DMS79 (cell line): Measurements from ENCODE around the gene BLOC1S6.
A peak's percentile ranks its signal among the peaks of the same experiment; 100 is the strongest.

Source experiments
- DNase-seq: peaks from one replicate; lab custom pipeline; 2025; lab: John Stamatoyannopoulos, UW

BLOC1S6 gene

DNA sequence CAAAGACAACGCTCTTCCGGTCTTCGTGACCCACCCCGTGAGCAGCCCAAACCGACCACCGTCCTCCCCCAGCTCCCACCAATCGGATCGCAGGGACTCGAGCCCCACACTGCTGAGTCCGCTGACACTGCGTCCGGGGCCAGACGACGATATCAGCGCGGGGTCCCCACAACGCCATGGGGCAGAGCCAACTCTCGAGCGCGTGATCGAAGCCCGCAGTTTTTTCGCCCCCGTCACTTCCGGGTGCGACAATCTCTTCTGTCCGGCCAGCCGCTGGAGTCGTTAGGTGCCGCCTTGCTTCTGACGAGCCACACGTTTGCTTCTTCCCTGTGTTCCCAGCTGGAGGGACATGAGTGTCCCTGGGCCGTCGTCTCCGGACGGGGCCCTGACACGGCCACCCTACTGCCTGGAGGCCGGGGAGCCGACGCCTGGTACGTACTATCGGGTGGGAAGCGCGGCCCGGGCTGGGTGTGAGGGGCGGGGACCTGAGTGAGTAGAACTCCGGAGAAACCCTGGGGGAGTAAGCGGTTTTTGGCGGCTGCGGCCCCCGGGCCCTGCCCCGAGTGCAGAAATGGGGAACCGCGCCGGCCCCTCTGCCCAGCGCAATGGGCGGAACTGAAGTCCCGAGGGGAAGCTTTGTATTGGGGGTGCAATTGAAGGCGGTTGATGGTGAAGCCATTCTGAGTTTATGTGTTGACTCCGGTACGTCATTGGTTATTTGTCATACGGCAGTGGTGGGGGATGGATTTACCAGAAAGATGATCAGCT is at the start of gene BLOC1S6:
BLOC1S6 (plus strand) TSS at position 285 of the 768 bp plus-strand sequence; CDS start at position 350, 65 bp downstream.
- DNase-seq: peak; percentile 89

- DNase-seq: no peak
Measured at GRCh38 chr15:45539680-45540079, 47.5 kb upstream of the BLOC1S6 start.

GRCh38 chr15:45540531-45540930 is 46.6 kb upstream of the BLOC1S6 start:
- no peak for DNase-seq

DNA sequence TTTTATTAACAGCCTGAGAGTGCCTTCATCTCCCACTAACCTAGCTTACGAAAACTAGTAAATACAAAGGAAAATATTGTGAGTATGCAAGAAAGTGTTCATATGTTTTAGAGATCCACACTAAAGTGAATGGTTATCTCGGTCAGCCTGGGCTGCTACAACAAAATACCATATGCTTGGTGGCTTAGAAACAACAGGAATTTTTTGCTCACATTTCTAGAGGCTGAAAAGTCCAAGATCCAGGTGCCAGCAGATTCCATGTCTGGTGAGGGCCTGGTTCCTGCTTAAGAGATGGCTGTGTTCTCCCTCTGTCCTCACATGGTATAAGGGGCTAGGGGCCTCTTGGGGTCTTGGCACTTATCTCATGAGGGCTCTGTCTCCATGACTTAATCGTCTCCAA is 44.1 kb upstream of the BLOC1S6 start:
- DNase-seq: no peak

DNA sequence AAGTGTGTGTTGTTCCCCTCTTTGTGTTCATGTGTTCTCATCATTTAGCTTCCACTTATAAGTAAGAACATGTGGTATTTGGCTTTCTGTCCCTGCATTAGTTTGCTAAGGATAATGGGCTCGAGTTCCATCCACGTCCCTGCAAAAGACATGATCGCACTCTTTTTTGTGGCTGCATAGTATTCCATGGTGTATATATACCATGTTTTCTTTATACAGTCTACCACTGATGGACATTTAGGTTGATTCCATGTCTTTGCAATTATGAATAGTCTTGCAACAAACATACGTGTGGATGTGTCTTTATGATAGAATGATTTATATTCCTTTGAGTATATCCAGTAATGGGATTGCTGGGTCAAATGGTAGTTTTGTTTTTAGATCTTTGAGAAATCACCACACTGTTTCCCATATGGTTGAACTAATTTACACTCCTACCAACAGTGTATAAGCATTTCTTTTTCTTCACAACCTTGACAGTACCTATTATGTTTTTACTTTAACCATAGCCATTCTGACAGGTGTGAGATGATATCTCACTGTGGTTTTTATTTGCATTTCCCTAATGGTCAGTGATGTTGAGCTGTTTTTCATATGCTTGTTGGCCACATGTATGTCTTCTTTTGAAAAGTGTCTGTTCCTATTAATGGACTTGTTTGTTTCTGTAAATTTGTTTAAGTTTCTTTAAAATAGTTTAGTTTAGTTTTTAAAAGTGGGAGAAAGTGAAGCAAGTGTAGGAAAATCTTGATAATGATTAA is 42.7 kb upstream of the BLOC1S6 start:
- no peak for DNase-seq

GRCh38 chr15:45546789-45547188 is 40.4 kb upstream of the BLOC1S6 start:
- DNase-seq: no peak

DNA sequence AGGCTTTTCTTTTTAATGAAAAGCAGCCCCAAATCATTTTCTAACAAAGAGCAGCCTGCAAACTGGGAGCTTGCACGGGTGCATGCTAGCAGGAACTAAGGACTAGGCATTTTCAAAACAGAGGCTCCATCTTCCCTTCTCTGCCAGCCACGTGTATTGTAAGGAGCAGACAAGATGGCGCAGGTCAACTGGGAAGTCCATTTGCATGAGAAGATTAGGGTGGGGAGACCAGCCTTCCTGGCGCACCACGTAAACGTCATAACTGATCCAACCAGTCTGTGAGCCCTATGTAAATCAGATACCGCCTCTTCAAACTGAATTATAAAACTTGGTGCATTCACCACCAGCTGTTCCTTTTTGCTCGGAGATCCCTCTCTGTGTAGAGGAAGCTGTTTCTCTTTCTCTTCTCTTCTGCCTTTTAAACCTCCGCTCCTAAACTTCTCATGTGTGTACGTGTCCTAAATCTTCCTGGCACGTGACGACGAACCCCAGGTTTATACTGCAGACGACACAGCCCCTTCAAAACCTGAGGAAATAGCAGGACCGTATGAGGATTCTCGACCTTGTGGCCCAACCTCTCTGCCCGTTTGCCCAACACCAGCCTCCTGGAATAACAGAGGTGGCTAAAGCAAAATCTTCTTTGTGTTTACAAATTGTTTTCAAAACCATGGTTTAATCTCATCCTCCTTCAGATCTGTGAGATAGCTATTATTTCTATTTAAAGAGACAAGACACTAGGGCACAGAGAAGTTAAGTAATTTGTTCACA is 38.2 kb upstream of the BLOC1S6 start:
- DNase-seq: no peak

GRCh38 chr15:45549541-45550220 is 37.5 kb upstream of the BLOC1S6 start:
- DNase-seq: no peak

- DNase-seq: no peak
Measured at GRCh38 chr15:45550436-45550835, 36.7 kb upstream of the BLOC1S6 start.

GRCh38 chr15:45551676-45552075 is 35.5 kb upstream of the BLOC1S6 start:
- no peak for DNase-seq

DNA sequence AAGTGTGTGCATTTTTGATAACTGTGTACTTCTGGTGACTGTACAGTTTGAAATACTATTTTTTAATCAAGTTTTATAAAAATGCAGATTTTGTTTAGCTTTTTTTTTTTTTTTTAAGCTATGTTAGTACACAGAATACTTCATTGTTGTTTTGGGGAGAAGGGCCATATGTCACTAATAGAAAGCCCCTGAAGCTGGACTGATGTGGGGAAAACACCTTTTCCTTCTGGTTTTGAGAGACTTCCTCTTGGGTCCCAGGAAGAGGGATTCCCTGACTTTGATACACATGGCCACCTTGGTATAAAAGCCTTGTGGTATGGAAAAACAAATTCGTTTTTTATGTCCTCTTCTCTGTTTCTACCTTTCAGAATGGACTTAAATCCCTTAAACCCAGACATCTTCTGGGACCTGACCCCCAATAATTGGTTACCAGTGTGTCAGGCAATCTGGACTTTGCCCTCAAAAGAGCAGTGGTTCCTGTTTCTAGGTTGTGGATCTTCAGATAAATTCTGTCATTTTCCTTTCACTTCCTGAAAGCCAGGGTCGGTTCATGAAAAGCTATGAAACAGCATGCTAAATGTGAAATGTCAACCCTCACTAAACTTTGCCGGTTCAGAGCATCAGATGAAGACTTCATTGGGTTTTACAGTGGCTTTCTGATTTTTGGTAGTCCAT is 31.1 kb upstream of the BLOC1S6 start:
- no peak for DNase-seq

GRCh38 chr15:45572617-45573016 is 14.6 kb upstream of the BLOC1S6 start:
- DNase-seq: no peak

DNA sequence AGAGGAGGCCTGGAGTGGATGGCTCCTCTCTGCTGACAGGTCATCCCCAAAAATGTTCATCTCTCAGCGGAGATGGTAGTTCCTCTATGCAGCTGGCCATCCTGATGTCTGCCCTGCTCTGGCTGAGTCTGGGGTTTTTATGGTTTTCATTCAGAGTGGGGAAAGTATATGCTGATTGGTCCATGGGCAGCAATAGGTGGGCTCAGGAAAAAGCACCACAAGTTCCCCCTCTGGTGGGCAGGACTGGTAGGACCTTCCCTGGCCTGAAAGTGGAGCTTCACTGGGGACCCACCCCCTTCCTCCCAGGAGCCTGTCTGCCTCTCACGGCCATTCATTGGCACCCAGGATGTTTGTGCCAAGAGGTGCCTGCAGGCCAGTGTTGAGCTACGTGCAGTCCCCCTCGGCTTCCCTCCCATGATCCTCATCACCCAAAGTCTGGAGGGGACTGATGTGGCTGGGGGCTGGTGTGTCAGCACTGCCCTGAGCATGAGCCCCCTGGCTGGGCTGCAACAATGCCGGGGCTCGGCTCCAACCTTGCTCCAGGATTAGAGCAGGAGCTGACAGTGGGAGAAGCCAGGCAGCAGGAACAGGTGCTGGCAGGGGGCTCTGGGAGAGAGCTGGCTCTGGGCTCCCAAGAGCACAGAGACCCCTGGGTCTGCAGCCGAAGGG is 13.1 kb upstream of the BLOC1S6 start:
- DNase-seq: no peak

DNA sequence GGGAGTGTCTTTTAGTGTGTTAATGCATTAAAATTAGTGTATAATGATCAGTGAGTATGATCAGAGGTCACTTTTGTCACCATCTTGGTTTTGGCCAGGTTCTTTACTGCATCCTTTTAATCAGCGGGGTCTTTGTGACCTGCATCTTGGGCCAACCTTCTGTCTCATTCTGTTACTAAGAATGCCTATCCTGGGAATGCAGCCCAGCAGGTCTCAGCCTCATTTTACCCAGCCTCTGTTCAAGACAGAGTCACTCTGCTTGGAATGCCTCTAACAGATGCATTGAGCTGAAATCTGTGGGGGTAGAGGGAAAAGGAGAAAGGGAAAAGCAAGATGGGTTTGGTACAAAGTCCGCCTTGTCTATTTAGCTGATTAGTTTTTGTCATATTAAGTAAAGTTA is 5.3 kb upstream of the BLOC1S6 start:
- DNase-seq: no peak

- no peak for DNase-seq
Measured at GRCh38 chr15:45583731-45584639, 3.2 kb upstream of the BLOC1S6 start.

DNA sequence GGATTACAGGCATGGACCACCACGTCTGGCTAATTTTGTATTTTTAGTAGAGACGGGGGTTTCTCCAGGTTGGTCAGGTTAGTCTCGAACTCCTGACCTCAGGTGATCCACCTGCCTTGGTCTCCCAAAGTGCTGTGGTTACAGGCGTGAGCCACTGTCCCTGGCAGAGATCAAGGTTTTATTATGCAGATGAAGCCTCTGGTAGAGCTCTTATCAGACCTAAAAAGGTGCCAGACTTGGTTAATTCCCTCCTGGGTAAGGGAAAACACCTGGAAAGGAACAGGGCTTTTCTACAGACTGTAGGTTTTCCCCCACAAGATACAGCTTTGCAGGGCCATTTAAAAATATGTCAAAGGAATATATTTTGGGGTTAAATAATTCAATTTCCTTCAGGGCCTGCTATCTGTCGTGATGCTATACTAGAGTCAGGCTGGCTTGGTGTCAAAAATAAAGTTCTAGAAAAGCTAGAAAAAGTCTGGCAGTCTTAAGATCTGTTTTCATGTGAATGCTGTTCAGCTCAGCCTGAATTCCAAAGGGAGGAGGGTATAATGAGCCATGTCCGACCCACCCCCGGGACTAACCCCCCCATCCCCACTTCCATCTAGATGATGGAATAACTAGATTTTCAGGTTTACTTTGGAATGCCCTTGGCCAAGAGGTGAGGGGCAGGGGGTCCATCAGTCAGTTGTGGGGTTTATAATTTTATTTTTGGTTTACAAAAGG is 1.9 kb upstream of the BLOC1S6 start:
- DNase-seq: no peak

GRCh38 chr15:45586125-45586524 is 1.1 kb upstream of the BLOC1S6 start:
- no peak for DNase-seq

DNA sequence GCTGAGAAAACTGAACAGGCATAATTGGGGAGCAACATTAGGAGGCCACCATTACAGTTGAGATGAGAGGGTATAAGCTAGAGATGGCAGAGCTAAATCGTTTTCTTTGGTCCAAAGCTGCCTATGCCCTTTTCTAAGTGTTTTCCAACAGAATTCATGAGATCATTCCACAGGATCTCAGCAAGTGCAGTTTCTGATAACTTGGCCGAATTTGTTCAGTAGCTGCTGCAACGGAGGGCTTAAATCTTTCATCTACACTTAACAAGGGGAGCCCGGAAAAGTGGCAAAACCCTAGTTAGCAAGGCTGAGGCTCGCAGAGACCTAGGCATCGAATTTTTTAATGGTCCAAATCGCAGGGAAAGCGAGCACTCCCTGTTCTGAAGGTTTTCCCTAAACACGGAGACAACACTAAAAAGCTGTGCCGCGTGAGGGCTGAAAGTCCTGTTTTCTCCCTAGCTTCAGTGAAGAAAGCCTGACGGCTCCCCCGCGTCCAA is 531 bp upstream of the BLOC1S6 start:
- no peak for DNase-seq

DNA sequence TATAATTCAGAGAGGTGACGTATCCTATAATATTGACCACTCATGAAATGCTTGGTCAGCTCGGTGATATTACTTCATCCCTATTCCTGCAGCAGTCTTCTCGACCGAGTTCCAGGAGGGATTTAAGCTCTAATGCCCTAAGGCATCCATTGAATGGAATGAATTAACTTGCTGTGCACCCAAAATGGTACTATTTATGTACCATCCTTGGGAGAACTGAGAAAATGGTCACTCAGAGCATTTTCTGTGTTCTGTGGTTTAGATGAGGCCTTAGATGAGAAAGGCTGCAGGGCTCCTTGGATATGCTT is 638 bp downstream of the BLOC1S6 start:
- no peak for DNase-seq
